Ishikawa (cell line): ENCODE measurements around the gene KRT83.

Source experiments
- CEBPB ChIP-seq: IDR thresholded peaks from 2 replicates; pipeline ENCODE4 v1.6.1; 2012
- CREB1 ChIP-seq: IDR thresholded peaks from 2 replicates; pipeline ENCODE4 v1.6.1; 2012; ENCODE audit warnings: low read depth
- EGR1 ChIP-seq: IDR thresholded peaks from 2 replicates; pipeline ENCODE4 v1.6.1; 2012
- EP300 ChIP-seq: IDR thresholded peaks from 2 replicates; pipeline ENCODE4 v1.6.1; 2012; ENCODE audit warnings: borderline replicate concordance
- FOXM1 ChIP-seq: IDR thresholded peaks from 2 replicates; pipeline ENCODE4 v1.6.1; 2012; ENCODE audit warnings: low read depth, borderline replicate concordance
- RAD21 ChIP-seq: IDR thresholded peaks from 2 replicates; pipeline ENCODE4 v1.6.1; 2012; ENCODE audit warnings: low read depth
- TAF1 ChIP-seq: IDR thresholded peaks from 2 replicates; pipeline ENCODE4 v1.6.1; 2012; ENCODE audit warnings: low read depth, mild to moderate bottlenecking
- TCF12 ChIP-seq: IDR thresholded peaks from 2 replicates; pipeline ENCODE4 v1.6.1; 2012; ENCODE audit warnings: low read depth
- TEAD4 ChIP-seq: IDR thresholded peaks from 2 replicates; pipeline ENCODE4 v1.6.1; 2012
- YY1 ChIP-seq: IDR thresholded peaks from 2 replicates; pipeline ENCODE4 v1.6.1; 2012; ENCODE audit warnings: low read depth
- ZBTB7A ChIP-seq: IDR thresholded peaks from 2 replicates; pipeline ENCODE4 v1.6.1; 2012; ENCODE audit warnings: low read depth
- TF ChIP-seq, protein P1 (sequence below): IDR thresholded peaks from 2 replicates; pipeline ENCODE4 v1.6.1; 2012; ENCODE audit warnings: low read depth, mild to moderate bottlenecking
- TF ChIP-seq, protein P2 (sequence below): IDR thresholded peaks from 2 replicates; pipeline ENCODE4 v1.6.1; 2012
- TF ChIP-seq, protein P3 (sequence below): IDR thresholded peaks from 2 replicates; pipeline ENCODE4 v1.6.1; 2012

DNA sequence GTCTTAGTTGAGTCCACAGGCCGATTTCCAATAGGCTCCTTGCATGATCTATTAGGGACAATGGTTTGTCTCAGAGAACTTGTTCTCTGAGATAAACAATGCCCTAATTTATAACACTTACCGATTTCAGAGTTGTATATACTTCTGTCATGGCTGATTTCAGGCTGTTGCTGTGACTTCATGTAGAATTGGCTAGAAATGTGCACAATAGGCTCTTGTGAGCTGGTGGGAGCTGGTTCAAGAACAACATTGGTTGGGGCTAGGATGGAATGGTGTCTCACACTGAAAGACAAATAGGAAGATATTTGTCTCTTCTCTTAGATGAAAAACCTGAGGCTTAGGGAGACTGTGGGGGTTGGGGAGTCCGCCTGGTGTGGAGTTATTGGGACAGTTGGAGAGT is 53.5 kb downstream of the KRT83 start:
- TF ChIP-seq, protein P1, sequence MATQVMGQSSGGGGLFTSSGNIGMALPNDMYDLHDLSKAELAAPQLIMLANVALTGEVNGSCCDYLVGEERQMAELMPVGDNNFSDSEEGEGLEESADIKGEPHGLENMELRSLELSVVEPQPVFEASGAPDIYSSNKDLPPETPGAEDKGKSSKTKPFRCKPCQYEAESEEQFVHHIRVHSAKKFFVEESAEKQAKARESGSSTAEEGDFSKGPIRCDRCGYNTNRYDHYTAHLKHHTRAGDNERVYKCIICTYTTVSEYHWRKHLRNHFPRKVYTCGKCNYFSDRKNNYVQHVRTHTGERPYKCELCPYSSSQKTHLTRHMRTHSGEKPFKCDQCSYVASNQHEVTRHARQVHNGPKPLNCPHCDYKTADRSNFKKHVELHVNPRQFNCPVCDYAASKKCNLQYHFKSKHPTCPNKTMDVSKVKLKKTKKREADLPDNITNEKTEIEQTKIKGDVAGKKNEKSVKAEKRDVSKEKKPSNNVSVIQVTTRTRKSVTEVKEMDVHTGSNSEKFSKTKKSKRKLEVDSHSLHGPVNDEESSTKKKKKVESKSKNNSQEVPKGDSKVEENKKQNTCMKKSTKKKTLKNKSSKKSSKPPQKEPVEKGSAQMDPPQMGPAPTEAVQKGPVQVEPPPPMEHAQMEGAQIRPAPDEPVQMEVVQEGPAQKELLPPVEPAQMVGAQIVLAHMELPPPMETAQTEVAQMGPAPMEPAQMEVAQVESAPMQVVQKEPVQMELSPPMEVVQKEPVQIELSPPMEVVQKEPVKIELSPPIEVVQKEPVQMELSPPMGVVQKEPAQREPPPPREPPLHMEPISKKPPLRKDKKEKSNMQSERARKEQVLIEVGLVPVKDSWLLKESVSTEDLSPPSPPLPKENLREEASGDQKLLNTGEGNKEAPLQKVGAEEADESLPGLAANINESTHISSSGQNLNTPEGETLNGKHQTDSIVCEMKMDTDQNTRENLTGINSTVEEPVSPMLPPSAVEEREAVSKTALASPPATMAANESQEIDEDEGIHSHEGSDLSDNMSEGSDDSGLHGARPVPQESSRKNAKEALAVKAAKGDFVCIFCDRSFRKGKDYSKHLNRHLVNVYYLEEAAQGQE = no peak
- TF ChIP-seq TAF1 (no peak), RAD21 (no peak), EP300 (no peak), YY1 (no peak), TEAD4 (no peak), CREB1 (no peak), FOXM1 (no peak), EGR1 (no peak), TCF12 (no peak), ZBTB7A (no peak), CEBPB (no peak)
- TF ChIP-seq, protein P2, sequence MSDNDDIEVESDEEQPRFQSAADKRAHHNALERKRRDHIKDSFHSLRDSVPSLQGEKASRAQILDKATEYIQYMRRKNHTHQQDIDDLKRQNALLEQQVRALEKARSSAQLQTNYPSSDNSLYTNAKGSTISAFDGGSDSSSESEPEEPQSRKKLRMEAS = no peak
- TF ChIP-seq, protein P3, sequence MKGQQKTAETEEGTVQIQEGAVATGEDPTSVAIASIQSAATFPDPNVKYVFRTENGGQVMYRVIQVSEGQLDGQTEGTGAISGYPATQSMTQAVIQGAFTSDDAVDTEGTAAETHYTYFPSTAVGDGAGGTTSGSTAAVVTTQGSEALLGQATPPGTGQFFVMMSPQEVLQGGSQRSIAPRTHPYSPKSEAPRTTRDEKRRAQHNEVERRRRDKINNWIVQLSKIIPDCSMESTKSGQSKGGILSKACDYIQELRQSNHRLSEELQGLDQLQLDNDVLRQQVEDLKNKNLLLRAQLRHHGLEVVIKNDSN = no peak
